Measurements from ENCODE around the gene BABAM2.

Gene BABAM2

DNA sequence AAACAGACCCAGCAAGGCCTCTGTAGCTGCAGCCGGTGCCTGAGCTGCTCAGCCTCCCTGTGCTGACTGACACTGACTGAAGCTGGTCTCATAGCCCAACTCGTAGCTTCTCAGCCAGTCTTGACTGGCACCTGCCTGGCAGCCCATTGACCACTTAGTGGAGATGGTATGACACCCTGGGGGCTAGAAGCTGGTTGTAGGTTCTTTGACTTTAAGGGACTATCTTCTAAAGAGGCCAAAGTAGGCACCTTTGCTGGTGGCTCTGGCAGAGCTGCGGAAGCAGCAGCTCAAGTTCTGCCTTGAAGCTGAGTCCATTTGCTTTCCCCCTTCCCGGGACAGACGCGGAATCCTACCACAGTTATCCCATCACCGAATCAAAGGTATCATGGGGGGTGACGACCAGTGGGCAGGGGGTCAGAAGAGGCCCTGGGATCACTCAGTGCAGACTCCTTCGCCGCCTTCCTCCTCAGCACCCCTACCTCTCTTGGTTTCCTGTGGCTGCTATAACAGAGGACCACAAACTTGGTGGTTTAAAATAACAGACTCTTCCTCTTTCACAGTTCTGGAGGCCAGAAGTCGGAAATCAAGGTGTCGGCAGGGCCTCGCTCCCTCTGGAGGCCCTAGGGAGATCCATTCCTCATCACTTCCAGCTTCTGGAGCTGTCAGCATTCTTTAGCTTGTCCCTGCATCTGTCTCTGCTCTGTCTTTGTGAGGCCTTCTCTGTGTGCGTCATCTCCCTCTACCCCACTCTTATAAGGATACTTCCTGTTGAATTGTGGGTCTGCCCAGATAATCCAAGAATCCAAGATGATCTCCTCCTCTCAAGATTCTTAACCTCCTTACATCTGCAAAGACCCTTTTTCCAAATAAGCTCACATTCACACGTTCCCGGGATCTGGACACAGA, 488.4 kb downstream of the BABAM2 start:
- no peak for DNase-seq (ENCODE audit: low read depth)

DNA sequence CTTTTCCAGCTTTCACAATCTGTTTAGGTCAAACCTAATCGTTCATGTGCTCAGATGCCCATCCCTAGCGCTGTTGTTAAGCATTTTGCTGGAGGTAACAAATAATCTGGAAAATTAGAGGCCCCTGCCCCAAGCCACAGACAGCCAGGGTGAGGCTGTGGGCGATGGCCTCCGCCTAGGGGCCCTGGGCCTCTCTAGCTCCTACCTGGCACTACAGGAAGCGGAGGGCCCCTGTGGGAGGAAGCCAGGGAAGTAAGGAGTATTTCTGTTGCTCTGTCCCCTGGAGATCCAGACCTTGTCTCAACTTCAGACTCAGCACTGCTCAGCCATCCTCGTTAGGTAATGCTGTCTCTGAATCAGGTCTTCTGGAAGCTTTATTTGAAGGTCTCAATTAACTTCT, 489.7 kb downstream of the BABAM2 start:
- no peak for DNase-seq (ENCODE audit: low read depth)

DNA sequence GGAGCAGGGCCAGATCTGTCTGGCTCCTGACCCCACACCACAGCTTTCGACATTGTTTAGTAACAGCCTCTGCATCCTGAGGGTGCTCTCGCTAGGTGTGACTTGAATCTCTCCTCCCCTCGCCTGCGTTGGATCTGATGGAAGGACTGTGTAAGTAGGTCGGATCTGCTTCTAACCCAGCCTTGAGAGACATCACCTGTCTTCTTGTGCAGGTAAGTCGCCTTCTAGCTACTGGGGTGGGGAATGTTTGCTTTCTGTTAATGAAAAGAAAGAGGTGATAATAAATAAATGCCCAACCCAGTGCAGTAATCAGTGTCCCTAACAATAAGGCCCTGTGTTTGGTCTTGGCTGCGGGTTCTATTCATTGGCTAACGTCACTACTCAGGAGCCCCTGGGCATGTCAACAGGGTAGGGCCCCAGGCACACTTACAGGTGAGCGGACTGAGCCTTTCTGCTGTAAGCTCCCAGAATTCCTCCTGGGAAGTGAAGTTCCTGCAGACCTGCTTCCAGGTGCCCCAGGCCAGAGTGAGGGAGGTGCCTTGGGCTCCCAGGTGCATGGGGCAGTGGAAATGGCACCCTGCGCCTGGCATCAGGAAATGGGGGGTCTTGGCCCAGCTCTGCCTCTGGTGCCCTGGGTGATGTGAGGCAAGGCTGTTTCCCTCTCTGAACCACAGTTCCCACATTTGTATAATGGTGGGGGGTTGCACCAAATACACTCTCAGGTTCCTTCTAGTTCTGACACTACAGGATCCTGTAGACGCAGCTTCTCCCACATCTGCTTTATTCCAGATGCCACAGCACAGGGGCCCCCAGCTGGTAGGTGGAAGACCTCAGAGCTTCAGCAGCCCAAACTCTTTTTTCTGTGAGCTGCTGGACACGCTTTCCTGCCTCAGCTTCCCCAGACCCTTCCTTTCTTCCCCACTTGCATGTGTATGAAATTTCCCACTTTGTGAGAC, 491.0 kb downstream of the BABAM2 start:
- DNase-seq (ENCODE audit: low read depth): no peak

DNA sequence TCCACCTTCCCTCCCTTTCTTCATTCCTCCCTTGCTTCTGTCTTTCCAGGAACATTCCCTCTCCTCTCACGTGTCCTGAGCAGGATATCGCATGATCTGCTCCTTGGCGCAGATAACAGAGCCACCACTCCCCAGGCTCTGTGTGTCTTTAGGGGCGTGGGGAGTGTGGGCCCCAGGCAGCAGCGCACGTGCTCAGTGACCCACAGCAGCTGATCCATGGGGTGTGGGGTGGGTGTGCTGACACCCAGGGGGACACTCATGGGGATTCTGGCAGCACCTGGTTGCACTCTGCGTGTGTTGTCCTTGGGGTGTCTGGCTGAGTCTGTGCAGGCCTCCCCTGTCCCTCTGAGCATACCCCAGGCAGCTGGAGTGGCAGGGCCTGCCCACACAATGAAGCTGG, 492.2 kb downstream of the BABAM2 start:
- DNase-seq (ENCODE audit: low read depth): no peak

DNA sequence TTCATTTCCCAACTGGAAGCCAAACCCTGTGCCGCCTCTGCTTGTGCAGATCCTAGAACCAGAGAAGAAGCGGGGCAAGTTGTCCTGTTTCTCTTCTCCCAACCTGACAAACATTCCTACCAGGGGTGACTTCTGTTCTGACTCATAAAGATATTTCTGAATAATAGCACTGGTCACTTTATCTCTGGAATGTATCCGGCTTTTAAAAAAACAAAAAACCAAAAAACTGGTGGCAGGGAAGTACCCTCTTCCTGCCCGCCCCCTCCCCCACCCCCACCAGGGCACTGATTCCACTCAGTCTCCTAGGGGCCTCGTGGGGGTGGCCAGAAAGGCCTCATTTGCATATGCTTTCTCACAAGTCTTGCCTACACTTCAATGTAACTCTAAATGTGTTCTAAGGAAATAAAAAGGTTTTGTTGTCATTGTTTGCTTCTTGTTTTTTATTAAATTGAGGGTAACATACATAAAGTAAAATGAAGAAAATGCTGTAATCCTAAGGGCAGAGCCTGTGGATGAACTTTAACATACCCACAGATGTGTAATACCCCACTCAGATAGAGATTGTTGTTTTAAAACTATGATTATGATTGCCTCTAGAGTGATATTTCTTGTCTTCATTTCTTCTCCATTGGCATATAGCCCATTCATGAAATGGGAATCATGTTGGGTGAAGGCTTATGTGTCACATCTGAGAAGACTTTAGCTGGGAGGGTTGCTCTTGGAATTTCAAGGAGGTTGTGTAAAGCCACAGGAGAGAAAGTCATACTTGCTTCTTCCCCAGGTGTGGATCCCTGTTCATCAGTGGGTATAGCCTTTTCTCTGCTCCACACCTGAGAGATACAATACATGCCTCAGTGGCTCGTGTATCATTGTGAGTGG, 496.8 kb downstream of the BABAM2 start:
- DNase-seq (ENCODE audit: low read depth): no peak
